WERI-Rb-1 (cell line): Measurements from ENCODE around the gene GFPT2.

Experiments
- DNase-seq: peaks from one replicate; pipeline ENCODE4 v3.0.0-alpha.2; 2020
- H3K27ac ChIP-seq: fragments of 250-450 bp; sonication (Bioruptor Pico); 2 replicates; pipeline ENCODE4 v1.5.1; 2020; ENCODE audit warnings: mild to moderate bottlenecking, moderate library complexity
- H3K27me3 ChIP-seq: fragments of 250-450 bp; sonication (Bioruptor Pico); 2 replicates; pipeline ENCODE4 v1.5.1; 2021; ENCODE audit warnings: mild to moderate bottlenecking, low read depth, moderate library complexity; ENCODE audit not compliant: insufficient read depth, severe bottlenecking
- H3K36me3 ChIP-seq: fragments of 250-450 bp; sonication (Bioruptor Pico); 2 replicates; pipeline ENCODE4 v1.5.1; 2020; ENCODE audit warnings: mild to moderate bottlenecking, moderate library complexity
- H3K4me3 ChIP-seq: 2 replicates; pipeline ENCODE4 v1.5.1; 2011; ENCODE audit warnings: low read depth, mild to moderate bottlenecking, control low read depth, low read length
- H3K9me3 ChIP-seq: fragments of 250-450 bp; sonication (Bioruptor Pico); 2 replicates; pipeline ENCODE4 v1.5.1; 2021; ENCODE audit warnings: mild to moderate bottlenecking, moderate library complexity; ENCODE audit not compliant: severe bottlenecking
- TF ChIP-seq, protein P1 (sequence below): IDR thresholded peaks from 2 replicates; pipeline ENCODE4 v1.5.1; 2011; ENCODE audit warnings: low read depth, mild to moderate bottlenecking, control low read depth, inconsistent platforms, low read length

The GFPT2 gene

DNA sequence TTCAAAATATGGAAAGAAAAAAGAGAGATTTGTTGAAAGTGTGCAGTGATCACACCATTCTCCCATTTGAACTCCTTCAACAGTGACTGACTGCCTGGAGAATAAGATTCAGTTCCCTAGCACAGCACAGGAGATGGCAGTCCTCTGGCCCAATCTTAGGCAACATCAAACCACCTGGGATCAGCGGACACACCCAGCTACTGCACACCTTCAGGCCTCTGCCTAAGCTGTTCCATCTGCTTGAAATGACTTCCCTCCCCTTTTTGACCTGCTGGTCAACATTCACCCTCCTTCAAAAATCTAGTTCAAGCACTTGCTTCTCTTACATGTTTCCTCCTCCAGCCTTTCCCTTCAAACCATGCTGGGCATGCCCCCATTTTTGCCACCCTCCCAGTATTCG lies 65.7 kb downstream of the GFPT2 start:
- H3K4me3 ChIP-seq: no peak overlapping the region
- H3K27ac ChIP-seq: no peak overlapping the region
- TF ChIP-seq, protein P1, sequence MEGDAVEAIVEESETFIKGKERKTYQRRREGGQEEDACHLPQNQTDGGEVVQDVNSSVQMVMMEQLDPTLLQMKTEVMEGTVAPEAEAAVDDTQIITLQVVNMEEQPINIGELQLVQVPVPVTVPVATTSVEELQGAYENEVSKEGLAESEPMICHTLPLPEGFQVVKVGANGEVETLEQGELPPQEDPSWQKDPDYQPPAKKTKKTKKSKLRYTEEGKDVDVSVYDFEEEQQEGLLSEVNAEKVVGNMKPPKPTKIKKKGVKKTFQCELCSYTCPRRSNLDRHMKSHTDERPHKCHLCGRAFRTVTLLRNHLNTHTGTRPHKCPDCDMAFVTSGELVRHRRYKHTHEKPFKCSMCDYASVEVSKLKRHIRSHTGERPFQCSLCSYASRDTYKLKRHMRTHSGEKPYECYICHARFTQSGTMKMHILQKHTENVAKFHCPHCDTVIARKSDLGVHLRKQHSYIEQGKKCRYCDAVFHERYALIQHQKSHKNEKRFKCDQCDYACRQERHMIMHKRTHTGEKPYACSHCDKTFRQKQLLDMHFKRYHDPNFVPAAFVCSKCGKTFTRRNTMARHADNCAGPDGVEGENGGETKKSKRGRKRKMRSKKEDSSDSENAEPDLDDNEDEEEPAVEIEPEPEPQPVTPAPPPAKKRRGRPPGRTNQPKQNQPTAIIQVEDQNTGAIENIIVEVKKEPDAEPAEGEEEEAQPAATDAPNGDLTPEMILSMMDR: no peak
- no peak for DNase-seq
- no peaks in the 10 kb centered on the region for H3K27me3 ChIP-seq
- H3K9me3 ChIP-seq: no peaks in the 10 kb centered on the region
- H3K36me3 ChIP-seq: no peaks in the 10 kb centered on the region; the same call in 1 of the 2 replicates

DNA sequence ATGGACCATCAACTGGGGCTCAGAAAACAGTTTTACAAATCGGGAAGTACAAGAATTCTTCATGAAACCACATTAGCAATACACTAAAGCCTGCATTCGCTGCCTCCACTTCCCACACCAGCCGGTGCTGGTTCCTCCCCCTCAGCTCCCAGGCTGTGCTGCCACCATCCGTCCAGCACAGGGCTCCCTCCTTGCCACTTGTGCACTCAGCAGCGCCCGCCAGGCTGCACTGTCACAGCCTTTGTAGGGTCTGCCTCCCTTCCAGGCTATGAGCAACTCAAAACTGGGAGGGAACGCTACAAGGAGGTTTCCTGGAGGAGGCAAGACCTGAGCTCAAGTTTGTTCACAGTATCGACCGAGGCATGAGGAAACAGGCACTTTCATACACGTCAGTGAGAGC lies 69.0 kb downstream of the GFPT2 start:
- no peak for DNase-seq
- Histone ChIP-seq H3K27ac (no peak overlapping the region), H3K36me3 (no peaks in the 10 kb centered on the region; the same call in 1 of the 2 replicates), H3K9me3 (no peaks in the 10 kb centered on the region), H3K27me3 (no peaks in the 10 kb centered on the region), H3K4me3 (no peak overlapping the region)
- TF ChIP-seq, protein P1: no peak

DNA sequence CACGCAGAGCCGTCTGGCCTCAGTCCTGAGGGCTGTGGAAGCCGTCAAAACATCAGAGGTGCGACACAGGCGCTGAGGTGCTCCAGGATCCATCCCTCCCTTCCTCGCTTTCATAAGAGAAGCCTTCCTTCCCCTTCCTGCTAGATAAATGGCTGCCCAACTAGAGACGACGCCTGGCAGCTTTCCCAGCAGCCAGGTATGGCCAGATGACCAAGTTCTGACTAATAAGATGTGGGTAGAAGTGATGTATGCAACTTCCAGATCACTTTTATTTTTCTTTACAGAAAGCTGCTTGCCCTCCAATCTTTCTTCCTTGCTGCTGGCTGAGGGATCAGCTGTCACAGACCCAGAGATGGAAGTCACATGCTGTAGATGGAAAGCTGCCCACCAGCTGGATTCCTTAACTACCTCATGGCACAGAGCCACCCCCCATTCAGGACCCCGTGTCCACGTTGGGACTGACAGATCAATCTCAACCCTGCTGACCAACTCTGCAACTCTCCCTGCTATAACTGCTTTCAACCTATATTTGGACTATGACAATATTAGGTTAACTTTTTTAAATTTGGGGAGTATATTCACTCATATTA lies 70.0 kb downstream of the GFPT2 start:
- DNase-seq: no peak
- Histone ChIP-seq H3K27me3 (no peaks in the 10 kb centered on the region), H3K27ac (no peak overlapping the region), H3K9me3 (no peaks in the 10 kb centered on the region), H3K36me3 (peaks cover 1% of the 10 kb centered on the region; the same call in 1 of the 2 replicates), H3K4me3 (no peak overlapping the region)
- TF ChIP-seq, protein P1: no peak

DNA sequence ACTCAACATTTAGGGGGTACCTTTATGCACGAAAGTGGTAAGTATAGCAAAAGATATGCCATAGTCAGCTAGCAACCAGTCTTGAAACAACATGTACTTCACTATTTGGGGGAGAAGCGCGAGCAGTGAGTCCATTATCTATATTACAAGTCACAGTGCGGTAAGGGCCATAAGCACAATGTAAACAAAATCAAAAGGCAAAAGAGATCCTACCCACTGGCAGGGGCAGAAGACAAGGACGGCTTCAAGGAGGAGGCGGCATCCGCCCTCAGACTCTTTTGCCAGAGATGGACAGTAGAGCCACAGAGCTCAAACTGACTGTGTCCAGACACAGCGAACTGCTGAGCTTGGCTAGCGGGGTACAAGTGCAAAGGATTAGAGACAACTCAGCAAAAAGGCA lies 70.9 kb downstream of the GFPT2 start:
- peaks cover 6% of the 10 kb centered on the region; the same call in 1 of the 2 replicates for H3K36me3 ChIP-seq

DNA sequence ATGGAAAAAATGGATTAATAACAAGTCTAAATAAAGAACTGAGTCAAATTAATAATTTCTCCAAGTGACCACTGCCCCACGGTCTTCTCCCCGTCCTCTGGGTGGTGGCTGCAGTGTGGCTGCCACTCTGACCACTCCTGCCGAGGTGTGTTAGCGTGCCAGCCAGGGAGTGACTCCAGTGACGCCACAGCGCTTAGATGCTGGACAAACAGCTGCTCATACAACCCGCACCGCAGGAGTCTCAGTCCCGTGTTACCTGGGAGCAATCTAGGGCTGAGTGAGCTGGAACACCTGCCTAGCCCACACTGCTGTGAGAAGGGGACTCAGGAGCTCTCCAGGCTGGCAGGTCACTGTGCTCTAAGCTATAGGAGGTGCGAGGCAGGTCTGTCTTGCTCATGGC lies 71.4 kb downstream of the GFPT2 start:
- no peaks in the 10 kb centered on the region for H3K9me3 ChIP-seq
- TF ChIP-seq, protein P1: no peak
- H3K27ac ChIP-seq: no peak overlapping the region
- H3K4me3 ChIP-seq: no peak overlapping the region
- no peak for DNase-seq
- H3K36me3 ChIP-seq: peaks cover 6% of the 10 kb centered on the region; the same call in 1 of the 2 replicates
- no peaks in the 10 kb centered on the region for H3K27me3 ChIP-seq

More for the DNA sequence above, 70.9 kb downstream of the GFPT2 start:
- Histone ChIP-seq H3K27ac (no peak overlapping the region), H3K27me3 (no peaks in the 10 kb centered on the region), H3K4me3 (no peak overlapping the region), H3K9me3 (no peaks in the 10 kb centered on the region)
- TF ChIP-seq, protein P1: no peak
- no peak for DNase-seq

DNA sequence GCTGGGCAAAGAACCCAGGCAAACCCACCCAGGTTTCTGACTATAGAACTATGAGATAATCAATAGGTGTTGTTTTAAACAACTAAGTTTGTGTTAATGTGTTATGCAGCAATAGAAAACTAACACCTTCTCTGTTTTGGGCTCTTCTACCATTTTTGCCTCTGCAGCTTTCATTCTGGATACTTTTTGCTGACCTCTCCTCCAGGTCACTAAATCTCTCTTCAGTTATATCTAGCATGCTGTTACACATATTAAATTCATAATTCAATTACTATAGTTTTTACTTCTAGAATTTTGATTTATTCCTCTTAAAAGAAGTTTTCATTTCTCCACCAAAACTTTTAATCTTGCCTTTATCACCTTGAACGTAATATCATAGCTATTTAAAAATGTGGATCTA lies 78.4 kb downstream of the GFPT2 start:
- no peaks in the 10 kb centered on the region for H3K9me3 ChIP-seq
- H3K27me3 ChIP-seq: no peaks in the 10 kb centered on the region
- TF ChIP-seq, protein P1: no peak
- peaks cover 6% of the 10 kb centered on the region; the same call in 1 of the 2 replicates for H3K36me3 ChIP-seq
- no peak overlapping the region for H3K27ac ChIP-seq
- H3K4me3 ChIP-seq: no peak overlapping the region
- no peak for DNase-seq
